ENCODE data around the gene SLC37A2. TPM values are rescaled to one million over a fixed set of nuclear protein-coding genes. Genes with fewer than 3 reads are reported as not detected.

Gene SLC37A2
- total and polyA plus RNA-seq, 2 of the 13 experiments (the other 11 are each of a cell fraction or from before 2014, with no cell fraction given) = 4.6 to 7.1 TPM

GRCh38 chr11:125102510-125102909 lies 39.4 kb downstream of the SLC37A2 start:
- Histone ChIP-seq H3K79me2 (ENCODE audit: insufficient read depth, low read length) (no peaks in the 10 kb centered on the region), H3K9me3 (ENCODE audit: low read length) (no peaks in the 10 kb centered on the region), H3K27ac (ENCODE audit: extremely low read length, insufficient read depth, low read length) (no peak overlapping the region), H3K9ac (ENCODE audit: insufficient read depth, low read depth, low read length) (no peak overlapping the region), H3K4me2 (ENCODE audit: low read depth, low read length) (no peak overlapping the region), H3K4me1 (ENCODE audit: insufficient read depth, low read length) (no peaks in the 10 kb centered on the region), H4K20me1 (ENCODE audit: insufficient read depth, low read length) (no peaks in the 10 kb centered on the region), H3K27me3 (ENCODE audit: control insufficient read depth in 1 of 2, insufficient read depth in 2 of 2, low read length in 2 of 2) (no peaks in the 10 kb centered on the region), H2AFZ (ENCODE audit: low read length) (no peak overlapping the region), H3K4me3 (replicated peaks in 1 of 3; ENCODE audit: insufficient read depth in 1 of 3, low read depth in 2 of 3, low read length in 3 of 3) (no peak overlapping the region), H3K36me3 (replicated peaks in 1 of 2; ENCODE audit: control insufficient read depth in 1 of 2, insufficient read depth in 2 of 2, low read length in 2 of 2) (peaks cover 0 to 4% of the 10 kb centered on the region in 2 experiments; a peak in 2 of 5 replicates)
- intact Hi-C loops (cut with micrococcal nuclease; ENCODE audit: unreplicated experiment) (no loop called here), in situ Hi-C loops (cut with HindIII; ENCODE audit: extremely low pct_ligation_motif_present, low pct_unique_long_range_greater_than_20kb) (no loop called here)
- ATAC-seq (no peak), DNase-seq (ENCODE audit: low spot score) (no peak), FAIRE-seq (no peak)
- no TSS peak for BruUV-seq (replicated peaks)
- ChIA-PET POLR2A (no interaction called here), CTCF (ENCODE audit: low intra/inter-chr PET ratio, low total read pairs) (no interaction called here)
- 95% methylated on average over 7 of the region's 7 CpGs for WGBS (ENCODE audit: low lambda C conversion rate)
- no peak for TF ChIP-seq MIXL1 (CRISPR knock-in tag; IDR thresholded peaks at IDR 0.05)
- TF ChIP-seq ZHX2 (IDR thresholded peaks at IDR 0.05; ENCODE audit: low read depth) = no peak
- no peak for TF ChIP-seq ZHX2 (CRISPR knock-in tag; IDR thresholded peaks at IDR 0.05; ENCODE audit: borderline replicate concordance)
- TF ChIP-seq ZNF784 (CRISPR knock-in tag; IDR thresholded peaks at IDR 0.05; ENCODE audit: borderline replicate concordance) = no peak
- no peak for TF ChIP-seq FIP1L1 (IDR thresholded peaks at IDR 0.05; ENCODE audit: borderline replicate concordance, insufficient read depth, low read depth, low read length)
